OCI-LY7 (cell line): ENCODE measurements around the gene GRID1.

Source experiments
- EZH2phosphoT487 ChIP-seq: fragments of 200-600 bp; sonication (generic); IDR thresholded peaks from 2 replicates; pipeline ENCODE4 v1.6.1; 2018; ENCODE audit warnings: low read depth, borderline replicate concordance, mild to moderate bottlenecking, mixed run types, antibody characterized with exemption, low read length, moderate library complexity, mixed read lengths
- TF ChIP-seq, protein P1 (sequence below): fragments of 200-600 bp; sonication (generic); conservative IDR thresholded peaks from 2 replicates; pipeline ENCODE4 v1.5.1; 2014; ENCODE audit warnings: mild to moderate bottlenecking, antibody characterized with exemption, low read length, moderate library complexity, mixed read lengths

DNA sequence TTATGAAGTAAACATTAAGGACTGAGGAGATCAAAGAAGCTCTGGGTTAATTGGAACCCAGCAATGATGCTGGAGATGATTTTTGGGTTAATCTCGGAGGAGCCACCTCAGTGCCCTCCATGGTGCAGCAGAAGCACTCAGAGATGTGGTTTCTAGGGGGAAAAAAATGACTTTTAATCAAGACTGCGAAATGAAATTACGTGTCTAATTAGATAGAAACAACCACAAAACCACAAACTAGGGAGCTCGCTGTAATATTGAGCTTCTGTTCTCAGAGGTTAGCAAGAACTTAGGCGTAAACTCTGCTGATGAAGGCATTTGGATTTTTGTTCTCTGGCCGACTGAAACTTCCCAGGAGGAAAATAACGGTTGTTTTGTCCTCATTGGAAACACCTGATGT, 319.0 kb downstream of the GRID1 start:
- TF ChIP-seq EZH2phosphoT487, result no peak
- TF ChIP-seq, protein P1, sequence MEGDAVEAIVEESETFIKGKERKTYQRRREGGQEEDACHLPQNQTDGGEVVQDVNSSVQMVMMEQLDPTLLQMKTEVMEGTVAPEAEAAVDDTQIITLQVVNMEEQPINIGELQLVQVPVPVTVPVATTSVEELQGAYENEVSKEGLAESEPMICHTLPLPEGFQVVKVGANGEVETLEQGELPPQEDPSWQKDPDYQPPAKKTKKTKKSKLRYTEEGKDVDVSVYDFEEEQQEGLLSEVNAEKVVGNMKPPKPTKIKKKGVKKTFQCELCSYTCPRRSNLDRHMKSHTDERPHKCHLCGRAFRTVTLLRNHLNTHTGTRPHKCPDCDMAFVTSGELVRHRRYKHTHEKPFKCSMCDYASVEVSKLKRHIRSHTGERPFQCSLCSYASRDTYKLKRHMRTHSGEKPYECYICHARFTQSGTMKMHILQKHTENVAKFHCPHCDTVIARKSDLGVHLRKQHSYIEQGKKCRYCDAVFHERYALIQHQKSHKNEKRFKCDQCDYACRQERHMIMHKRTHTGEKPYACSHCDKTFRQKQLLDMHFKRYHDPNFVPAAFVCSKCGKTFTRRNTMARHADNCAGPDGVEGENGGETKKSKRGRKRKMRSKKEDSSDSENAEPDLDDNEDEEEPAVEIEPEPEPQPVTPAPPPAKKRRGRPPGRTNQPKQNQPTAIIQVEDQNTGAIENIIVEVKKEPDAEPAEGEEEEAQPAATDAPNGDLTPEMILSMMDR, result no peak
